H1 (cell line): ENCODE data around the gene TRIM14. TPM values are rescaled to one million over a fixed set of nuclear protein-coding genes. Genes with fewer than 3 reads are reported as not detected.

Source experiments
- CTCF ChIA-PET: fragments of 300-600 bp; sonication (Branson Sonifier 250); formaldehyde crosslinking; loops from one replicate; lab custom pipeline; 2021; ENCODE audit not compliant: partially characterized antibody; lab: Charles Lee
- POLR2A ChIA-PET: fragments of 300-600 bp; sonication (Branson Sonifier 250); formaldehyde crosslinking; loops from one replicate; lab custom pipeline; 2021; ENCODE audit warnings: inconsistent platforms; ENCODE audit not compliant: partially characterized antibody; lab: Charles Lee
- DNase-seq, 2 experiments: peaks; one replicate each; pipeline versions ENCODE4 v3.0.0 to v3.0.0-alpha.2; 2010 to 2022; ENCODE audit warnings: low spot score in 2 of 2, low read depth in 1 of 2, mixed read lengths in 1 of 2
- FAIRE-seq: peaks from 2 replicates; lab custom pipeline; 2011; peaks lifted over from hg19 to GRCh38; lab: Jason Lieb, UNC
- H2AFZ ChIP-seq: 2 replicates; pipeline ENCODE4 v1.8.1; 2012; ENCODE audit warnings: low read length, inconsistent platforms
- H2AK5ac ChIP-seq: 2 replicates; pipeline ENCODE4 v1.6.1; 2013; ENCODE audit warnings: low read depth, low read length
- H2BK120ac ChIP-seq: replicated peaks from 2 replicates; pipeline ENCODE3; 2013; ENCODE audit warnings: low read depth, low read length, inconsistent platforms
- H2BK12ac ChIP-seq: 2 replicates; pipeline ENCODE4 v1.6.1; 2013; ENCODE audit warnings: low read depth, low read length
- H2BK15ac ChIP-seq: 2 replicates; pipeline ENCODE4 v1.6.1; 2013; ENCODE audit warnings: low read length
- H2BK20ac ChIP-seq: 2 replicates; pipeline ENCODE4 v1.6.1; 2013; ENCODE audit warnings: low read length
- H2BK5ac ChIP-seq: 2 replicates; pipeline ENCODE4 v1.6.1; 2013; ENCODE audit warnings: low read depth, low read length
- H3K14ac ChIP-seq: 2 replicates; pipeline ENCODE4 v1.6.1; 2013; ENCODE audit warnings: inconsistent platforms; ENCODE audit not compliant: insufficient read length
- H3K18ac ChIP-seq: 2 replicates; pipeline ENCODE4 v1.6.1; 2013; ENCODE audit warnings: low read length; ENCODE audit errors: extremely low read depth
- H3K23ac ChIP-seq: 2 replicates; pipeline ENCODE4 v1.6.1; 2013; ENCODE audit warnings: inconsistent platforms; ENCODE audit not compliant: insufficient read length
- H3K23me2 ChIP-seq: 2 replicates; pipeline ENCODE4 v1.6.1; 2013; ENCODE audit warnings: low read depth, low read length
- H3K27ac ChIP-seq: 2 replicates; pipeline ENCODE4 v1.6.1; 2011; ENCODE audit warnings: low read depth, low read length, inconsistent platforms
- H3K27me3 ChIP-seq, 4 experiments: replicated peaks in 1 of 4; 1 replicate in 1 of 4; 2 replicates in 3 of 4; pipeline versions ENCODE4 v1.6.1 to v1.8.1; 2011 to 2013; ENCODE audit warnings: low read length in 3 of 4, mild to moderate bottlenecking in 3 of 4, inconsistent platforms in 2 of 4, mixed read lengths in 2 of 4, moderate library complexity in 1 of 4; ENCODE audit not compliant: control insufficient read depth in 3 of 4, insufficient read depth in 3 of 4; ENCODE audit errors: extremely low read depth in 1 of 4
- H3K36me3 ChIP-seq, 4 experiments: 2 replicates each; pipeline versions ENCODE4 v1.6.1 to v1.8.1; 2011 to 2013; ENCODE audit warnings: mild to moderate bottlenecking in 4 of 4, low read length in 3 of 4, moderate library complexity in 2 of 4, control low read depth in 1 of 4, inconsistent platforms in 1 of 4; ENCODE audit not compliant: insufficient read depth in 4 of 4, control insufficient read depth in 2 of 4
- H3K4ac ChIP-seq: replicated peaks from 2 replicates; pipeline ENCODE3; 2013; ENCODE audit warnings: low read length, low read depth, mixed read lengths, inconsistent platforms; ENCODE audit not compliant: insufficient read length
- H3K4me1 ChIP-seq, 4 experiments: replicated peaks in 1 of 4; 1 replicate in 1 of 4; 2 replicates in 3 of 4; pipeline versions ENCODE4 v1.6.1 to v1.8.1; 2011 to 2013; ENCODE audit warnings: low read length in 3 of 4, inconsistent platforms in 2 of 4, mixed read lengths in 1 of 4; ENCODE audit not compliant: insufficient read depth in 4 of 4, control insufficient read depth in 3 of 4
- H3K4me2 ChIP-seq, 2 experiments: 2 replicates each; pipeline versions ENCODE4 v1.6.1 to v1.8.1; 2011 to 2013; ENCODE audit warnings: low read depth in 2 of 2, low read length in 2 of 2, control low read depth in 1 of 2, inconsistent platforms in 1 of 2, mild to moderate bottlenecking in 1 of 2; ENCODE audit not compliant: insufficient read depth in 1 of 2
- H3K4me3 ChIP-seq, 4 experiments: fragments of 200-600, 300-600 bp in 1 of 4; sonication (generic), shearing (Covaris generic), sonication (Bioruptor Twin) in 1 of 4; 2 replicates each; pipeline versions ENCODE4 v1.5.1 to v1.8.1; 2011 to 2016; ENCODE audit warnings: low read length in 4 of 4, low read depth in 3 of 4, control low read depth in 2 of 4, inconsistent platforms in 2 of 4, mild to moderate bottlenecking in 2 of 4, mixed read lengths in 1 of 4, moderate library complexity in 1 of 4; ENCODE audit not compliant: insufficient read depth in 2 of 4; ENCODE audit errors: extremely low read depth in 1 of 4
- H3K56ac ChIP-seq: replicated peaks from 2 replicates; pipeline ENCODE3; 2013; ENCODE audit warnings: low read depth, mild to moderate bottlenecking, mixed read lengths, low read length, inconsistent platforms; ENCODE audit not compliant: insufficient read length
- H3K79me1 ChIP-seq: 2 replicates; pipeline ENCODE4 v1.6.1; 2013; ENCODE audit warnings: low read depth, low read length, control low read depth
- H3K79me2 ChIP-seq, 2 experiments: 2 replicates each; pipeline versions ENCODE4 v1.6.1 to v1.8.1; 2012 to 2013; ENCODE audit warnings: low read length in 2 of 2, mild to moderate bottlenecking in 2 of 2, inconsistent platforms in 1 of 2; ENCODE audit not compliant: insufficient read depth in 2 of 2, control insufficient read depth in 1 of 2
- H3K9ac ChIP-seq, 4 experiments: replicated peaks in 1 of 4; 1 replicate in 1 of 4; 2 replicates in 3 of 4; pipeline versions ENCODE4 v1.6.1 to v1.8.1; 2011 to 2013; ENCODE audit warnings: low read depth in 3 of 4, low read length in 3 of 4, control low read depth in 2 of 4, mild to moderate bottlenecking in 2 of 4, moderate library complexity in 2 of 4, inconsistent platforms in 1 of 4; ENCODE audit errors: extremely low read depth in 1 of 4
- H3K9me3 ChIP-seq, 2 experiments: 2 replicates each; pipeline versions ENCODE4 v1.6.1 to v1.8.1; 2012 to 2013; ENCODE audit warnings: mild to moderate bottlenecking in 2 of 2, moderate library complexity in 2 of 2, control low read depth in 1 of 2, inconsistent platforms in 1 of 2, low read depth in 1 of 2, low read length in 1 of 2, mixed read lengths in 1 of 2; ENCODE audit not compliant: insufficient read depth in 2 of 2
- H4K20me1 ChIP-seq, 2 experiments: replicated peaks in 1 of 2; 2 replicates each; pipeline versions ENCODE3 to v1.8.1; 2011 to 2013; ENCODE audit warnings: inconsistent platforms in 2 of 2, low read length in 2 of 2, mild to moderate bottlenecking in 1 of 2; ENCODE audit not compliant: insufficient read depth in 2 of 2, control insufficient read depth in 1 of 2
- H4K5ac ChIP-seq: 2 replicates; pipeline ENCODE4 v1.6.1; 2013; ENCODE audit warnings: low read length, low read depth, mixed read lengths, inconsistent platforms; ENCODE audit not compliant: insufficient read length
- H4K8ac ChIP-seq: 2 replicates; pipeline ENCODE4 v1.8.0; 2013; ENCODE audit warnings: mild to moderate bottlenecking, moderate library complexity, low read length, inconsistent platforms; ENCODE audit not compliant: insufficient read depth; ENCODE audit errors: extremely low read depth
- H4K91ac ChIP-seq: replicated peaks from 2 replicates; pipeline ENCODE3; 2013; ENCODE audit warnings: low read length, mixed read lengths, inconsistent platforms; ENCODE audit not compliant: insufficient read length
- CEBPB ChIP-seq: IDR thresholded peaks from 2 replicates; pipeline ENCODE4 v1.6.1; 2012; ENCODE audit warnings: low read depth, low read length
- CHD1 ChIP-seq: IDR thresholded peaks from 2 replicates; pipeline ENCODE4 v1.6.1; 2012; ENCODE audit warnings: low read depth, low read length, improper control_type of control experiment
- CREB1 ChIP-seq: IDR thresholded peaks from 2 replicates; pipeline ENCODE4 v1.6.1; 2012; ENCODE audit warnings: inconsistent platforms
- WGBS, 2 experiments: shearing (Covaris generic) in 1 of 2; methylation state at CpG; one replicate each; pipeline versions ENCODE4 v1.1.6 to v1.1.7; 2013 to 2015; ENCODE audit warnings: low lambda C conversion rate in 2 of 2, mixed read lengths in 2 of 2, inconsistent platforms in 1 of 2, low coverage in 1 of 2, missing lambda C conversion rate in 1 of 2; ENCODE audit not compliant: insufficient replicate concordance in 2 of 2, insufficient coverage in 1 of 2, insufficient read length in 1 of 2; ENCODE audit errors: extremely low coverage in 1 of 2, missing lambda C conversion rate in 1 of 2; 5-methylcytosine and 5-hydroxymethylcytosine counted together
- polyA plus RNA-seq, 7 experiments: library from polyadenylated mRNA; depleted of rRNA in 3 of 7; stranded (reverse) in 5 of 7; unstranded in 2 of 7; fragments of >200 nt in 5 of 7; fragments of 200-250 nt in 2 of 7; gene quantifications; 1 replicate in 5 of 7; 2 replicates in 1 of 7; 4 replicates in 1 of 7; pipeline versions ENCODE4 v1.2.1 to v1.2.3, GENCODE V29; 2011 to 2013; ENCODE audit warnings: missing spikeins in 2 of 7, mixed read lengths in 2 of 7
- total RNA-seq: library from RNA; stranded (reverse); fragmentation: NEBNext Ultra II Directional; extraction: Animal tissue kit (Norgen Biotek cat#: 25700); gene quantifications from 2 replicates; pipeline ENCODE4 v1.2.1, GENCODE V29; 2021

Gene TRIM14
- total and polyA plus RNA-seq, 2 of the 8 experiments (the other 6 are each of a cell fraction or from before 2014, with no cell fraction given) = 9.2 to 19.4 TPM

DNA sequence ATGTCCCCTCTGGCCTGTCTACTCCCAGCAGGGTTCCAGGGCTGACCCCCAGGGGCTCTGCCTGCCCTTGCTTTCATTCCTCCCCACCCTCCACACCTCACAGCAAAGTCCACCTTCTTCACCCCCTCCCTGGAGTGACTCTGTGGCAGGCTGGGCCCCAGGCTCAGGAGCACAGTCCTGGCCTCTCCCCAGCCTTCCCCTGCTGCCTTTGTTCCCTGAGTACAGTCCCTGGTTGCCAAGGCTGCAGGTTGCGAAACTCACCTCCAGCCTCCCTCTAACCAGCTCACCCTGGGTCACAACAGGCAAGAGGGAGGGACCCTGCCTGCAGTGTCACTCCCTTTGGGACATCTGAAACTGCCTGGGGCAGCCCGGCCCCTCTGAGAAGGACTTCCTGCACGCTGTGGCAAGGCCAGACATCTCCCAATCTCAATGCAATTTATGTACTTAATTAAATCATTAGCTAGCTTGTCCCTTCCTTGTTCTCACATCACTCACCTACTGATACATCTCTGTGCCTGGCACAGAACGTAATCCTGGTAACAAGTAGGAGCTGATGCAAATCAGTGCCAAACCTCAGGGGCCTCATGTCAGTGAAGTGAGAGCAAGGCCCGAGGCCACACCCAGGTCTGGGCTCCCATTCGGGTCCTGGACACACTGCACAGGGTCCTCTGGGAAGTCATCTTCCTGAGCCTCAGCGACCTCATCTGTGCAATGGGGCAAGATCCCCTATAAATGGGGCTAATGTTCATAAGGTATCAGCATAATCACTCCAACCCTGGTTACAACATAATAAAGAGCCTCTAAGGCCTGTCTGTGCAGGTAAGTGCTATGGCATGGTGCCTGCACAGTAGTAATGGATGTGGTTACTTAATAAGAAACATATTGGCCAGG, 27.3 kb upstream of the TRIM14 start:
- Histone ChIP-seq H3K27me3 (no peaks in the 10 kb centered on the region), H3K23me2 (no peaks in the 10 kb centered on the region), H2BK12ac (no peak overlapping the region), H3K36me3 (no peaks in the 10 kb centered on the region; a peak in 1 of 8 replicates), H3K18ac (no peak overlapping the region), H4K20me1 (peaks cover 0 to 2% of the 10 kb centered on the region in 2 experiments), H3K23ac (no peak overlapping the region), H3K4me1 (peaks cover 0 to 3% (median 0%) of the 10 kb centered on the region in 4 experiments; a peak in 2 of 7 replicates), H3K9ac (no peak overlapping the region; a peak in 1 of 7 replicates), H2BK15ac (no peak overlapping the region)
- WGBS, 2 experiments = 87% methylated on average over 7 of the region's 7 CpGs; no CpG with 5 or more reads in 1 of the 2 experiments
- ChIA-PET POLR2A (no interaction called here), CTCF (interaction anchor here (1.3 kb wide), 1 partner anchor 58 kb away, joined by 3 read pairs; no protein-coding TSS in a partner anchor)
- no peak for FAIRE-seq
- TF ChIP-seq CHD1 = no peak
- TF ChIP-seq CREB1 = no peak
- TF ChIP-seq CEBPB = peak; percentile 93
- TF ChIP-seq, all 59 proteins: peak for 1
- Histone ChIP-seq H2BK5ac (no peak overlapping the region), H3K4me3 (no peak overlapping the region), H4K91ac (no peak overlapping the region), H4K8ac (no peak overlapping the region), H3K9me3 (no peaks in the 10 kb centered on the region), H2BK20ac (no peak overlapping the region), H3K4me2 (no peak overlapping the region), H3K79me1 (no peaks in the 10 kb centered on the region; the same call in 1 of the 2 replicates), H4K5ac (no peak overlapping the region), H3K79me2 (no peaks in the 10 kb centered on the region), H3K4ac (no peak overlapping the region), H2AK5ac (no peak overlapping the region), H3K14ac (no peak overlapping the region), H3K56ac (no peak overlapping the region), H2AFZ (no peak overlapping the region), H3K27ac (no peak overlapping the region), H2BK120ac (no peak overlapping the region)
- no peak for DNase-seq
